Measurements from ENCODE around the gene NTN4.

DNA sequence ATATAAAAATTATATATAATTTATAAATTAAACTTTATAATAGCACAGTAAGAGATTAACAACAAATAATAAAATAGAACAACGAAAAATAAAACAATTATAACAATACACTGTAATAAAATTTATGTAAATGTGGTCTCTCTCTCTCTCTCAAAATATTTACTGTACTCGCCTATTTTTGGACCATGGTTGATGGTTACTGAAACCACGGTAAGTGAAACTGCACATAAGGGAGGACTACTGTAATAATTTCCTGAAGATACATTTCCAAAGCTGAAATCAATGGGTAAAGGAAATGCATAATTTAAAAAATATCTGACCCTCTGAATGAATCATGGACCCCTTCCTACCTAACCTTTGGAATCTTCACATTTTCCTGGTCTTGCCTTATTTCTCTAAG, 48.9 kb downstream of the NTN4 start:
- TF ChIP-seq, protein P1, sequence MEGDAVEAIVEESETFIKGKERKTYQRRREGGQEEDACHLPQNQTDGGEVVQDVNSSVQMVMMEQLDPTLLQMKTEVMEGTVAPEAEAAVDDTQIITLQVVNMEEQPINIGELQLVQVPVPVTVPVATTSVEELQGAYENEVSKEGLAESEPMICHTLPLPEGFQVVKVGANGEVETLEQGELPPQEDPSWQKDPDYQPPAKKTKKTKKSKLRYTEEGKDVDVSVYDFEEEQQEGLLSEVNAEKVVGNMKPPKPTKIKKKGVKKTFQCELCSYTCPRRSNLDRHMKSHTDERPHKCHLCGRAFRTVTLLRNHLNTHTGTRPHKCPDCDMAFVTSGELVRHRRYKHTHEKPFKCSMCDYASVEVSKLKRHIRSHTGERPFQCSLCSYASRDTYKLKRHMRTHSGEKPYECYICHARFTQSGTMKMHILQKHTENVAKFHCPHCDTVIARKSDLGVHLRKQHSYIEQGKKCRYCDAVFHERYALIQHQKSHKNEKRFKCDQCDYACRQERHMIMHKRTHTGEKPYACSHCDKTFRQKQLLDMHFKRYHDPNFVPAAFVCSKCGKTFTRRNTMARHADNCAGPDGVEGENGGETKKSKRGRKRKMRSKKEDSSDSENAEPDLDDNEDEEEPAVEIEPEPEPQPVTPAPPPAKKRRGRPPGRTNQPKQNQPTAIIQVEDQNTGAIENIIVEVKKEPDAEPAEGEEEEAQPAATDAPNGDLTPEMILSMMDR (IDR thresholded peaks at IDR 0.05) = no peak
- TF ChIP-seq POLR2A (IDR thresholded peaks at IDR 0.05) (no peak), POLR2AphosphoS5 (IDR thresholded peaks at IDR 0.05) (no peak)

Data from prostate gland (tissue), 2 donors.